SHP77 (cell line): ENCODE measurements around the gene ODAD2.
"Not testable (repeated sequence)": the region's sequence is repeated elsewhere in the genome, so short reads cannot be mapped to it uniquely, and the experiment has no call there.

Experiments
- DNase-seq, 2 experiments: peaks; one replicate each; lab custom pipeline; 2025; lab: John Stamatoyannopoulos, UW

Gene ODAD2

GRCh38 chr10:27998954-27999275, at the start of gene ODAD2:
TSS of gene ODAD2 (minus strand) at chr10:27999079. CDS start at chr10:27995142, 3,937 bp downstream.
- DNase-seq, result no peak

DNA sequence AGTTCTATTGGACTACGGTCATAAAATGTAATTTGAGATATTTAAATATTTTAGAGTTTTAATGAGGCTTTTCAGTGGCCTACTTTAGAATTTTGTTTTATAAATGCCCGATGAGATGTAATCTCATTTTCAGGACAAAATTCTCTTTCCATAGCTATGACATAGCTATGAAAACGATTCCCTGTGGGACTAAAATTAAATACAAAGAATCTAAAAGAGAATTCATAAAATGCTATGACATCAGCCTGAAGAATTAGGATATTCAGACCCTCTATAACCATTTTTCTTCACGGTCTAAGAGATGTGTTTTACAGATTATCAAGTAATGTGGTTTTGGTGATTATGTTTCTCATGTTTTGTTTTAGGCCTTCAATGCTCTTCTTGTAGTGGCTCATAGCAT, 48.2 kb upstream of the ODAD2 start:
- DNase-seq, result no peak

GRCh38 chr10:28046579-28046978, 47.7 kb upstream of the ODAD2 start:
- DNase-seq, result no peak

DNA sequence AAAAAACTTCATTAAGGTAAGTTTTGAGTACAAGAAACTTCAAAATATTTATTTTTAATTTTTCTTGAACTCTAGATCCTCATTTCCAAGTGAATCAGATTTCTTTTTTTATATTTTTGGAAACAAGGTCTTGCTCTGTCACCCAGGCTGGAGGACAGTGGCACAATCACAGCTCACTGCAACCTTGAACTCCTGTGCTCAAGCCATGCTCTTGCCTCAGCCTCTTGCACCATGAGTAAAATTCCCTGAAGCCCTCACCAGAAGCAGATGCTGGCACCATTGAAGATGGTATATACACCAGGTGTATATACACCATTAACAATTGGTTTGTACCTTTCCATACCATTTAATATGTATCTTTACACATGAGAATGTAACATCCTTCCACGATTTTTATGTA, 45.1 kb upstream of the ODAD2 start:
- DNase-seq, result no peak

- no peak for DNase-seq
Observed at GRCh38 chr10:28036587-28036986, 37.7 kb upstream of the ODAD2 start.

- no peak for DNase-seq
Observed at GRCh38 chr10:28020993-28021982, 22.4 kb upstream of the ODAD2 start.

DNA sequence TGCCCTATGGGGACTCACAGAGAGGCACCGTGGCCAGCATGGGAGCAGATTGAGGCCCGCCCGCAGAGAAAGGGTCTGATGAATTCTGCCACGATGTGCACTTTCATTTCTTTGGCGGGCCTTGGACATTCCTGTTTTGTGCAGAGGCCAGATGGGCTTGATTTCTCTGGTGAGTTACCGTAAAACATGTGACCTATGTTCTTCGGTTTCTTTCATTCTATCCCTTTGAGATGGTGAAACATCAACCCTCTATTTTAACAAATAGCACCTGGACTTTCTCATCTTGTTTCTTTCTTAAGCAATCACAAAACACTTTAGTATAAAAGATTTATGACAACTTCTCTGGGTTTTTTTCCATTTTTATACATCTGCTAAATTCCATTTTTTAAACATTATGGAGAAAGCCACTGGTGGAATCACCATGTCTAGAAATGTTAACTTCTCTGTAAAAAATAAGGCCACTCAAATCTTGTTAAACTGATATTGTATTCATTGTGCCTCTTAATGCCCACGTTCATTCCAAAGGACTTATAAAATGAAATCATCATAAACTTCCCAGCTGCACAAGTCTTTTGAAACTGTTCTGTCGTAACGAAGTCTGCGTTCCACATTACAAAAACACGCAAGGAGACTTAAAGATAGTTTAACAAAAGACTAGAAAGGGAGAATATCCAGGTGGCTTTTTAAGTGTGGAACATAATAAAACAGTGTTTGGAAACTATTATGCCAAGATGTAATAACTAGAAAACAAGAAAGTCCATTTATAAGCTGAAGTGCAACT, 21.4 kb upstream of the ODAD2 start:
- DNase-seq, result no peak

DNA sequence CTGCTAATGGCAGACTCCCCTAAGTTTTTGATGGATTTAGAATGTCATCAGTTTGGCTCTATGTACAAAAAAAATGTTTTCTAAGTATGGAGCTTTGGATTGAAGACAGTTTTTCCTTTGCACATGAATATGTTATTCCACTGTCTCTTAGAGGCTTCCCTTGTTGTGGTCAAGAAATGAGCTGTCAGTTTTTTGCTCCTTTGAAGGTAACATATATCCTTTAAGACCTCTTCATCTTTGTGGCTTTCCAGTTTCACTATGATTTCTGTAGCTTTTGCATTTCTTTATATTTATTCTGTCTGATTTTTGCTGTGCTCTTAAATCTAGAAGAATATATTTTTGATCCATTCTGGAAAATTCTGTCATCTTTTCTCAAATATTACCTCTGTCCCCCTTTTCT, 15.8 kb upstream of the ODAD2 start:
- no peak for DNase-seq

DNA sequence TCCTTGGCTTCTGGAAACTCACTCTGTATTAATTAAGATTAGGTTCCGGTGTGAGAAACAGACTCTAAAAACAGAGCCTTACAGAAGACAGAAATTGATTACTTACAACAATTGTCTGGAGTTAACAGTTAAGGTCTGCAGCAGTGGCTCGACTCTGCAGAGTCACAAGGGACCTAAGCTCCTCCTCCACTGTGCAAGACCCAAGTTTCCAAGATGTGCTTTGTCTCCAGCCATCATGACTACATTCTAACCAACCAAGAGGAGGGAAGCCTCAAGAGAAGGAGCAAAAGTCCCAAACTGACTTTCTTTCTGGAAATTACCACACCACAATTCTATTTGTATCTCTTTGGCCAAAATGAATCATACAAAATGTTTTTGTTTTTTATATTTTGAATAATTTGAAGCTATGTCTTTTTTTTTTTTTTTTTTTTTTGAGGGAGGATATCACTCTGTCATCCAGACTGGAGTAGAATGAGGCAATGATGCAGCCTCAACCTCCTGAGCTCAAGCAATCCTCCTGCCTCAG, 14.2 kb upstream of the ODAD2 start:
- no peak for DNase-seq

DNA sequence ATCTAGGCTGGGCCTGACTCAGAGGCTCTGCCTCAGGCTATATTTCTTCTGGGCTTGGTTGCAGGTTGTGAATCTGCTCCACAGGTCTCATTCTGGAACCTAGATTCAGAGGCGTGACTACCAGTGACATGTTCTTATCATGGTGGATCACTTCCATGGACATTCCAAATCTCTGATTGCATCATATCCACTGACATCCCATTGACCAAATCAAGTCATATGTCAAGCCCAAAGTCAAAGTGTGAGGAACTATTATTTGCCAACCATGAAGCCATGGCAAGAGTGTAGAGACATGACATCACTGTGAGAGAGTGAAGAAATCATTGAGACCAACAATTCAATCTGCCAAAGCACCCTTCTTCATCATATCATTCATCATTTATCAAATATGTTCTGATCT, 11.9 kb upstream of the ODAD2 start:
- no peak for DNase-seq

DNA sequence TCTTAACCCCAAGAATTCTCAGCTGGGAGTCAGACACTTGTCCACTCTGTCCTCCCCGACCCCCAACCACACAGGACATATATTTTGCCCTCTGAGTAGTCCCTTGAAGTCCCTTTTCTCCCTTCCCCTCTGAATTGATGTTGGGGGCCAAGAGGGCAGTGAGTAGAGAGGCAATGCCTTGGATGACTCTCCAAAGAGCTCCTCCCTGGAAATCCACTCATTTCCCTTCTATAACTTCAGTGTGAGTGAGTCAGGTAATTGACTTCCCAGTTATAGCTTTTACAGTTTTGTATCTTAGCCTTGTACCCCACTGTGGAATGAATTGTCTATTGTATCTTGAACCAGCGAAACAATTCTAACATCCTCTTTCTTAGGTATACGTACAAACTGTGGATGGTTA, 9.2 kb upstream of the ODAD2 start:
- no peak for DNase-seq

- DNase-seq, result no peak
Observed at GRCh38 chr10:28001353-28001752, 2.5 kb upstream of the ODAD2 start.

DNA sequence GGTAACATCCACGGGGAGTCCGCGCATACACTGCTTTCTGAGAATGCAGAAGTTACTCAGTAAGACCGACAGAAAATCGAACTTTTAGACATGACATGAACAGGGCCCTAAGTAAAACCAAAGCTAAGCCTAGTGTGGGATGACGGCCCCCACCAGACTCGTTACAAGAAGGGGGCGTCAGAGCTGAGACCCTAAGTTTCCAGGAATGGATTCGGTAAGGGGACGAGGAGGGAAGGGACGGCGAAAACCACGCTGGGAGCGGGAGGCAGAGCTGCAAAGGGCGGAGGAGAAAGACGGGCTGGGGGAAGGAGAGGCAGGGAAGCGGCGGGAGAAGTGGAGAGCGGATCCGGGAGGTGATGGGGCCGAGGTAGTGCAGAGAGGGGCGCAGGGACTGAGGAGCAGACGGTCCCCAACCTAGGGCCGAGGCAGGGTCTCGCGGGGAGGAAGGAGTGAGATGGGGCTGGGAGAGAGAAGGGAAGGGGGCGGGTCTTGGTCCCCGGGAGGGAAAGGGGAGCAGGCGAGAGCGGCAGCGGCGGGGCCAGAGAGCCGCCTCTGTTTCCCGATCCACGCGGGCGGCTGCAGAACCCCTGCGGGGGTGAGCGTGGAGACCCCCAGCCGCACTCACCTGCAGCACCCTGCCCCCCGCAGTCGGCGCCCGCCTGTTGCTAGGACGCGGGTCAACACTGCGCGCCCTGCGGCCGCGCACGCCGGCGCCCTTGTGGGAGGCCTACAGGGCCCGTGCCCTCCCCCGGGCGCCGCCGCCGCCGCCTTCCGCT, 513 bp downstream of the ODAD2 start:
- DNase-seq, result no peak

GRCh38 chr10:27997865-27998177, 1.1 kb downstream of the ODAD2 start:
- no peak for DNase-seq

DNA sequence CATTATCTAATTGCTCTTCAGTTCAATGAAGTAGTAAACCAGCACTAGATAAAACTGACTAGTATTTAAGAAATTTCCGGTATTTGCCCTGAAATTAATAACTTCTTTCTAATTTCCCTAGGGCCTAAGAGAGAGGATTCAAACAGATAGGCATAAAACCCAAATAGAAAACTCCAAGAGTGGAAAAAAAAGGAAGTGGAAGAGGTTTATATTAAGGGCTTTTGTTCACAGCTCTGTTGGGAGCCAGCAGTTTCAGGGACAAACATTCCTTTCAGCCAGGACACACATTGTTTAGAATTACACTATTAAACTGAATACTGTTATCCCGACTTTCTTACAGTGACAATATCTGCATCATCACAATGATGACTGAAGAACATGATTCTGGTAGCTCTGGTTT, 3.6 kb downstream of the ODAD2 start:
- DNase-seq, result no peak

GRCh38 chr10:27989357-27989756, 9.5 kb downstream of the ODAD2 start:
- DNase-seq, result not testable (repeated sequence)

DNA sequence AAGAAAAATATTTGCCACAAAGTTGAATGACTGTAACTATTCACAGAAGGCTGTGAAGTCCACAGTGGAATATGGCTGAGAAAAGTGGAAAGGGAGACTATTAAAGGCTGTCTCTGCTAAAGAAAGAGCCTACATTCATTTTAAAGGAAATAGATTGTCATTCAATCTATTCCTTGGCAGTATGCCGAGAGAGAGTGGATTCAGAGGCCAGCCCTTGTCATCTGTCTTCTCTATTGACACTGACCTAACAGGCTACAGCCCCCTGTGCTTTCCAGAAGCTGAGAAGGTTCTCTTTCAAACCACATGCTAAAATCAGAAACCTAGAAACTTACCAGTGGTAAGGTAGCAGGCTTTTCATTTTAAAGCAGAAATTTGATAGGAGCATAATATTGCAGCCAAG, 12.1 kb downstream of the ODAD2 start:
- DNase-seq, result peak; percentile 1 to 20

- no peak for DNase-seq
Observed at GRCh38 chr10:27982875-27983543, 15.9 kb downstream of the ODAD2 start.

DNA sequence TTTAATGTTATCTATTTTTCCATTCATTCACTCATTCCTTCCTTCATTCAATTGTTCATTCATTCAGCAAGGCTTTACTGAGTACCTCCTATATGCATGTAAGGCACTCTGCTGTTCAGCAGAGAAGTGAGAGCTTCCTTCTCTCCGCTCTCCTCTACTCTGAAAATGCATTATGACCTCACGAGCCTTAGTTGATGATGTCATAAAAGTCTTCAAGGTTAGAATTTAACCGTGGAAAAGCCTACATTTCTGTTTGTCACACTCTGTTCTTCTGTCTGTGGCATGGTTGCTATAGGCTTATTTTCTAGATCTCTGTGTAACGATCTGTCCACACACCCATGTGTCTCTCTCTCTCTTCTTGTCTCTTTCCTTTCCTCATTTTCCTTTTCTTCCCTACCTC, 17.1 kb downstream of the ODAD2 start:
- DNase-seq, result no peak

- not testable (repeated sequence) for DNase-seq
Observed at GRCh38 chr10:27970795-27971194, 28.1 kb downstream of the ODAD2 start.

DNA sequence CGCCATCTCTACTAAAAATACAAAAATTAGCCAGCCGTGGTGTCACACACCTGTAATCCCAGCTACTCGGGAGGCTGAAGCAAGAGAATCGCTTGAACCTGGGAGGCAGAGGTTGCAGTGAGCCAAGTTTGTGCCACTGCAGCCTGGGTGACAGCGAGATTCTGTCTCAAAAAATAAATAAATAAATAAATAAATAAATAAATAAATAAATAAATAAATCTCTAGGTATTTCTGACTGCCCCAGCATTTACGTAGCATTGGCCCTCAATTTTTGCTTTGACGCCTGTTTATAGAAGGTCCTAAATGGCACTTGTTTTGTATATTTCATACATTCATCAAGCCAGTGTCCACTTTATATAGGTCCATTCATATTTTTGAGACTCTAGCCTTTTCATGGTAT, 28.9 kb downstream of the ODAD2 start:
- DNase-seq, result not testable (repeated sequence)
